GM18519 (cell line): ENCODE results near the gene SPAG4.

Source experiments
- ATAC-seq: cut with Tn5 transposase; IDR thresholded peaks from one replicate; pipeline ENCODE4 v1.9.1; 2021; ENCODE audit warnings: mild to moderate bottlenecking, moderate library complexity; ENCODE audit not compliant: unreplicated experiment, low FRiP score

SPAG4 gene, protein sequence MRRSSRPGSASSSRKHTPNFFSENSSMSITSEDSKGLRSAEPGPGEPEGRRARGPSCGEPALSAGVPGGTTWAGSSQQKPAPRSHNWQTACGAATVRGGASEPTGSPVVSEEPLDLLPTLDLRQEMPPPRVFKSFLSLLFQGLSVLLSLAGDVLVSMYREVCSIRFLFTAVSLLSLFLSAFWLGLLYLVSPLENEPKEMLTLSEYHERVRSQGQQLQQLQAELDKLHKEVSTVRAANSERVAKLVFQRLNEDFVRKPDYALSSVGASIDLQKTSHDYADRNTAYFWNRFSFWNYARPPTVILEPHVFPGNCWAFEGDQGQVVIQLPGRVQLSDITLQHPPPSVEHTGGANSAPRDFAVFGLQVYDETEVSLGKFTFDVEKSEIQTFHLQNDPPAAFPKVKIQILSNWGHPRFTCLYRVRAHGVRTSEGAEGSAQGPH

DNA sequence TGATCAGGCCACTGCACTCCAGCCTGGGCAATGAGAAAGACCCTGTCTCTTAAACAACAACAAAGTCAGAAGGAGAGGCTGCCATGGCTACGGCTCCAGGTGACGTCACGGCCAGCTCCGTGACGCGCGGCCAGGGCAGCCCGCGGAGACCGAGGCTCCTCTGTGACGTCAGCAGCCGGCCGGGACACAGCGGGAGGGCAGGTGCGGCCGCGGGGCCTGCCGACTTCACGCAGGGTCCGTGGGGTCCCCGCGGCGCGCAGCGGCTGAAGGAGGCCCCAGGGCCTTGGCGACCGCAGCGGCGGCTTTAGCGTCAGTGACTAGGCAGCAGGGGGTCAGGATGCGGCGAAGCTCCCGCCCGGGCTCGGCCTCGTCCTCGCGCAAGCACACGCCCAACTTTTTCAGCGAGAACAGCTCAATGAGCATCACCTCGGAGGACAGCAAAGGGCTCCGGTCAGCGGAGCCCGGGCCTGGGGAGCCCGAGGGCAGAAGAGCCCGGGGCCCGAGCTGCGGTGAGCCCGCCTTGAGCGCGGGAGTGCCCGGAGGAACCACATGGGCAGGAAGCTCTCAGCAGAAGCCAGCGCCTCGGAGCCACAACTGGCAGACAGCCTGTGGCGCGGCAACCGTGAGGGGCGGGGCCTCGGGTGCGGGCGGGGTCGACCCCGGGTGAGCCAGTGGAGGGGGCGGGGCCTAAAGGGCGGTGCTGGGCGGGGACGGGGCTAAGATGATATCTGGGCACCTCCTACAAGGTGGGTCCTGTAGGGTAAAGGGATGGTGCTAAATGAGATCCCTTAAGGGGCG, at the start of gene SPAG4:
Gene SPAG4 (plus strand): TSS at position 163 of the 798 bp plus-strand sequence. CDS start 175 bp downstream, at position 338.
- ATAC-seq: peak; percentile 67

DNA sequence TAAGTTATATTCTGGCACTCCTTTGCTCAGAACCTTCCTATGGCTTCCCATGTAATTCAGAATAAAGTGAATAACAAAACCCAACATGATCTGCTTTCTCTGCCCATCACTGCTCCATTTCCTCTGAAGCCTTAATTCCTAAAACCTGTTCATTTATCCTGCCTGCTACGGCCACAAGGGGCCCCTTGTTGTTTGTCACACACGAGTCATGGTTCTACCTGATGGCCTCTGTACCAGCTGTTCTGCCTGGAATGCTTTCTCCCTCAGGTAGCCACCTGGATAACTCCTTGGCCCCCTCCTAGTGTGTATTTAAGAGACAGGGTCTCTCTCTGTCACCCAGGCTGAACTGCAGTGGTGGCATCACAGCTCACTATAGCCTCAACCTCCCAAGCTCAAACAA, 47.0 kb upstream of the SPAG4 start:
- no peak for ATAC-seq

DNA sequence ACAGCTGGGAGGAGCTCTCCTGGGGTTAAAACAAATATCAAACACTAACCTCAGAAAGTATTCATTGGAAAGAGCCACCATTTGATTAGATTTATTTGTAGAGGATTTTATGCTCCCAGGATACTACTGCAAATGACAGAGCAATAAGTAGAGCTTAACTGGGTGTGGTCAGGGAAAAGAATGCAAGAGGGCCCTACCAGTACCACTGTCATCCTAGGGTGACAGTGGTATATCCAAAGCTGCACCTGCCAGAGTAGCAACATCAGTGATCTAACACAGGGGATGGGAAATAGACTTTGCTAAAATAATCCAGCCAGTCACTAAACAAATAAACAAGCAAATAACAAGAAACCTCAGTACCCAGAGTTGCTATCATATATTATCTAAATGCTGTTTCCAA, 44.1 kb upstream of the SPAG4 start:
- ATAC-seq: no peak

DNA sequence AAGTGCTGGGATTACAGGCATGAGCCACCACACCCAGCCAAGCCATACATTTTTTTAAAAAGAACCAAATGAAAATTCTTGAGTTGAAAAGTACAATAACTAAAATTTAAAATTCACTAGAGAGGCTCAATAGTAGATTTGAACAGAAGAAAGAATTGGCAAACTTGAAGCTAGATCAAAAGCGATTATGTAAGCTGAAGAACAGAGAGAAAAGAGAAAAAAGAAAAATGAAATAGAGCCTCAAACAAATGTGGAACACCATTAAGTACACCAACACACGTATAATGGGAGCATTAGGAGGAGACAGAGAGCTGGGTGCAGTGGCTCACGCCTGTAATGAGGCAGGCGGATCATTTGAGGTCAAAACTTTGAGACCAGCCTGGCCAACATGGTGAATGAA, 42.8 kb upstream of the SPAG4 start:
- ATAC-seq: no peak

DNA sequence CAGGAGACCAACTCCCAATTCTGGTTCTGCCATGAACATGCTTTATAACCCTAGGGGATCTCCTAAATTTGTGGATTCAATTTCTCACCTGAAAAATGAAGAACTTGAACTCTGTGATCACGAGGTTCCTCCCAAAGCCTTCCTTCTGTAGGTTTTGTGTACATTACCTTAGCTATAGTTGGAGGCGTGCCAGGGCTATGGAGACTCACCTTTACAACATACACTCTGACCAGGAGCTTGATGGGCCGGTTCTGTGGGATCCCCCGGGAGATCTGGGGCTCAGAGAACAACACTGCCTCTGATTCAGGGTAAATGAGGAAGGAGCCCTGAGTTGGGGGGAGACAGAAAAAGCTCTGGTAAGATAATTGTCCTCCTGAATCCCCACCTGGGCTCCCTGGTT, 39.7 kb upstream of the SPAG4 start:
- no peak for ATAC-seq

DNA sequence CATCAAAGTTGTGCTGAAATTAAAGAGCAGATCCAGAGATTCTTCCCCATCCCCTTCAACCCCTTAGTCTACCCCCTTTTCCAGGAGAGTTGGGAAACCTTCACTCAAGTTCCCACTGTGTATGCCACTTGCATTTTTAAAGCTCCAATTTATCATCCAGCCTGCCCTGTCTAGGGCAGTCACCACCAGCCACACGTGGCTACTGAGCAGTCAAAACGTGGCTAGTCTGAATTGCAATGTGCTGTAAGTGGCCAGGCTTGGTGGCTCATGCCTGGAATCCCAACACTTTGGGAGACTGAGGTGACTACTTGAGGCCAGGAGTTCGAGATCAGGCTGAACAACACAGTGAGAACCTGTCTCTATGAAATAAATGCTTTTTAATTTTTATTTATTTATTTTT, 38.8 kb upstream of the SPAG4 start:
- no peak for ATAC-seq

DNA sequence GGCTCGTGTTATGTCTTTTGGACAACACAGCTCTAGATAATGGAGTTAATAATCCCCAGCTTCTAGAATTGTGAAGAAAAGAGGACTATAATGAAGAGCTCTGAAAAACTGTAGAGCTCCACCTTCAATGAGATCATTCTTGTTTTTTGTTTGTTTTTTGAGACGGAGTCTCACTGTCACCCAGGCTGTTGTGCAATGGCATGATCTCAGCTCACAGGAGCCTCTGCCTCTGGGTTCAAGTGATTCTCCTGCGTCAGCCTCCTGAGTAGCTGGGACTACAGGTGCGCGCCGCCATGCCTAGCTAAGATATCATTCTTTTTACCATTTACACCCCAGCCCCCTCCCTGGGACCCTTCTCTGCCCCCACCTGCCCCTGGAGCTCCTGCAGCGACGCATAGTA, 37.2 kb upstream of the SPAG4 start:
- no peak for ATAC-seq

DNA sequence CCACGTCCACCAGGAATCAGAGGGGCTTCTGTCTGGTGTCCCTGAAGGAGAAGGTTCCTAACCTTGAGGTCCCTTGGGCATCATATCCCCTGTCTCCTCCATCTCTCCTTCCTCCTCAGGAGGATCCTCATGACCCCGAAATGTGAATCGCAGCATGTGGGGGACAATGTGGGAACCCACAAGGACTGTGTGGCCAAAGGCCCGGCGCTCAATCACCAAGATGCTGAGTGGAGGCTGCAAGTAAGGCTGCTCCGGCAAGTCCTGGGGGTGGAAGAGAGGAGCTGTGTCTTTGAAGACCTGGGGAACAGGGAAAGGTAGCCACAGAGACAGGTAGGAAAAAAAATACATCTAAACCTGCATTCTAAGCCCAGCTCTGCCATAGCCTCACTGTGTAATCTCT, 36.4 kb upstream of the SPAG4 start:
- no peak for ATAC-seq

DNA sequence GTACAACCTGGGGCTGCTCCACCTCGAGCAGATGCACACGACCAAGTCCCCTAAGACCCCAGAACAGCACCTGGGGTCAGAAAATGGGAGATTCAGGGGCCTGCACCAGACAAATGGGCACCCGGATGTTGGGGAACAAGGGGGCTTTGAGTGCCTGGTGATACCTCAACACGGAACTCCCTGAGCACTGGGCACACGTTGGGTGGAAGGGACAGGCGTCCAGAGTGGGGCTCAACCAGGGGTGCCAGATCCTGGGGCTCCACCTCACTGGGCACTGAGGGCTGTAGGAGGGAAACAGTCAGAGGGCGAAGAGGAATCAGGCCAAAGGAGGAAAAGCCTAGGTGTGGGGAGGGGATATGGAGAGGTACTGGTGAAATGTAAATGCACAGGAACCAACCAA, 33.5 kb upstream of the SPAG4 start:
- no peak for ATAC-seq

DNA sequence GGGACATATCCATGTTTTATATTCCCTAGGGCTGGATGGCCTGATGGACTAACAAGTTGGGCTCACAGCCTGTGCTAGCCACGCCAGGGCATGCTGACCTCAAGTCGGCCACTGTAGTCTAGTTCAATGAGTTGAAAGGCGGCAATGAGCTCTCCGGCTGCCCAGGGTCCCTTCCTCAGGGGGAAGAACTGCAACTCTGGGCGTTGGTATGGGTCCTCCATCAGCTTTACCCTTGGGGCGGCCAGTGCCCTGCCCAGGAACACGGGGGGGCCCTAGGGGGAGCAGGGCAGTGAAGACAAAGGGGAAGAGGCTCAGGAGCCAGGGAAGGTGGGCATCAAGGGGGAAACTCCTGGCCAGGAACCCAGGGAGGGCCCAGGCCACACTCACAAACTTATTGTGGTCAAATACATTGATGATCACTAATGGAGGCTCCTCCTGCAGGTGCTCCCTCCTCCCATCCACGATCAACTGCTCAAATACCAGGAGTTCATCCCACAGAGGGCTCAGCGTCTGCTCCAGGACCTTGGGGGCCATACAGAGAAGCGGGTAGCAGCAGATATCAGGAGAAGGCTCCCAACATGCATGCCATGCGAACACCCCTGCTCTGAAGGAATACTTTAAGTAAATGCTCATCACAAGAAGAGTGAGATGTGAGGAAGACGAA, 32.8 kb upstream of the SPAG4 start:
- no peak for ATAC-seq

DNA sequence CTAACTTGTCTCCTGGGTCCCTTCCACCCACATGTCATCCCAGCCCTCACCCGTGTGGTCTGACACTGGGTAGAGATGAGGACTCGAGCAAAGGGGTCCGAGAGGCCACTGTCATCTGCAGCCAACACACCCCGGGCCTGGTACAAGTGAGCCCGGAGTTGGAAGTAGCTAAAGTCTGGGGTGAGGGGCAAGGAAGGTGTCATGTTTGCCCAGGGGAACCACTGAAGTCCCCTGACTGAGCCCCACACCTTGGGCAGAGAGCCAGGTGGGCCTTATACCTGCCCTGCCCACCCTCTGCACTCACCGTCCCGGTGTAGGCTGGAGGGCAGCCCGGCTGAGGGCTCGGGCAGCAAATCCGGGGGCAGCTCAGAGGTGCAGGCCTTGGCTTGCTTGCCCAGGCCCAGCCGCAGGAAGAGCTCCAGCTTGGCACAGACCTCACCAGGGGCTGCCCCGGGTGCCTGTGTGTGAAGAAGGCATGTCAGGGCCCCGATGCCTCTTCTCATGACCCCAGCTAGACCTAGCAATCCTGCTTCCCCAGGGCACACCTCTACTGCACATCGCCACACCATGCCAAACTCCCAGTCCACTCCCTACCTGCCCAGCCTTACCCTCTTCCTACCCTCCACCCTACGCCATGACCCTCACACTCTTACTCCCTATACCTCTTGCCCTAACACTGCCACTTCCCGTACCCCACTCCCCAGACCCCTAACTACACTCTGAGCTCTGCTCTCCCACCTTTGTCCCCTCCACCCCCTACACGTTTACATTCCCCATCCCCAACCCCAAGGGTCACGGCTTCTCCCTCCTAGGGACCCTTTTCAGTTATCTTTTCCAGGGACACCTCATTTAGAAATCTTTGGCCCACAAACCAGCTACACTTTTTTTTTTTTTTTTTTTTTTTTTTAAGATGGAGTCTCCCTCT, 31.7 kb upstream of the SPAG4 start:
- ATAC-seq: no peak

DNA sequence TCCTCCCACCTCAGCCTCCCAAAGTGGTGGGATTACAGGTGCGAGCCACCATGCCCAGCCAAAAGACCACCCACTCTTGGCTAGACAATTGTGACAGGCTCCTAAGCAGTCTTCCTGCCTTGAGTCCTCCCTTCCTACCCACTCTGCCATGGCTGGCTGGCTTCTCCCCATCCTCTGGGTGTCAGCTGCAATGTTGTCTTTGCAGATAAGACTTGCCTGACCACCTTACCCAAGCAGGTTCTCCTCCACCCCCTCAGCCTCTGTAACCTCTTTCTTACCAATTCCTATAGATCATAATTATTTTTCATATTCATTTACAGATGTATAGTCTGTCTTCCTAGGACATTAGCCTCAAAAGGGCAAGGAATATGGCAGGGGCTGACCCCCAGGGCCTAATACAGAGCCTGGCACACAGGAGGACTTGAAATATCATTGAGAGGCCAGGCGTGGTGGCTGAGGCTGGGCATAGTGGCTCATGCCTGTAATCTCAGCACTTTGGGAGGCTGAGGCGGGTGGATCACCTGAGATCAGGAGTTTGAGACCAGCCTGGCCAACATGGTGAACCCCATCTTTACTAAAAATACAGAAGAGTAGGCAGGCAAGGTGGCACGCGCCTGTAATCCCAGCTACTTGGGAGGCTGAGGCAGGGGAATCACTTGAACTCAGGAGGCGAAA, 28.7 kb upstream of the SPAG4 start:
- ATAC-seq: no peak

DNA sequence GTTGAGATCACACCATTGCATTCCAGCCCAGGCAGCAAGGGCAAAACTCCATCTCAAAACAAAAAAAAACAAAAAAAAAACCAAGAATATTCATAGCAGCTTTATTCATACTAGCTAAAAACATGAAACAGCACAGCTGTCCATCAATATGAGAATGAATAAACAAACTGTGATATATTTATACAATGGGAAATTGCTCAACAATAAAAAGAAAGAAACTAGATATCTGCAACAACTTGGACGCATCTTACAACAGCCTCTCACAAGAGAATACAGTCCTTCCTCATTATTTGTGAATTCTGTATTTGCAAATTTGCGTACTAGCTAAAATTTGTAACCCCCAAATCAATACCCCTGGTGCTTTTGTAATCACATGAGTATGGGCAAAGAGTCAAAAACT, 28.2 kb upstream of the SPAG4 start:
- ATAC-seq: no peak

DNA sequence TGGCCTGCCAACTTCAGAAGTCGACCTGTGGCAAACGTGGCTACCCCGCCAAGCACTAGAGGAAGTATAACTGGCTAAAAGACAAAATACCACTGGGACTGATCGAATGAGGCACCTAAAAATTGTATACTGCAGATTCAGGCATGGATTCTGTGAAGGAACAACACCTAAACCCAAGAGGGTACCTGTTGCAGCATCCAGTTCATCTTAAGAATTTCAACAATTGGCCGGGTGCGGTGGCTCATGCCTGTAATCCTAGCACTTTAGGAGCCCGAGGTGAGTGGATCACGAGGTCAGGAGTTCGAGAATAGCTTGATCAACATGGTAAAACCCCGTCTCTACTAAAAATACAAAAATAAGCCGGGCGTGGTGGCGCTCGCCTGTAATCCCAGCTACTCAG, 27.2 kb upstream of the SPAG4 start:
- ATAC-seq: no peak

DNA sequence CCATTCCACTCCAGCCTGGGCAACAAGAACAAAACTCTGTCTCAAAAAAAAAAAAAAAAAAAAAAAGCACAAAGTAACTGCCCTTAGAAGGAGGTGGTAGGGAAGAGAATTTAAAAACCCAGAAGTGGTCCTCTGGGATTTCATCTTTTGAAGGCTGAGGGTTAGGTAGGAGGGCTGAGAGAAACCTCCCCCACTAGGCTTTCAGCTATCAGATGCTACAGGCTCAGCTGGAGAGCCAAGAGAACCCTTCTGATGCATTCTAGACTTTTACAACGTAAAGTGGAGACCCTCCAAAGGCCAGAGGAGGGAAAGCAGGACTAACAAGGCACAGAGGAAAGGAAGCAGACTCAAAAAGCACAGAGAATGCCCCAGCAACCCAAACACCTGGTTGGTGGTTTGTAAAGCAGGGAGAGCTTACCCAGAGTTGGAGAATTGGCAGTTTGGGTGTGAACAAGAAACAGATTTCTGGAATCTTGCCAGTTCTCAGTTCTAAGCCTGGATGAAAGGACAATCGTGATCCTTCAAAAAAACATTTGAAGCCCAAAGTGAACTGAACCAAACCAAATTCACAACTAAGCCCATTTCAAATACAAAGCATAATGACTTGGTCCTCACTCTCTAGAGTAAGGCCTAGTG, 23.2 kb upstream of the SPAG4 start:
- no peak for ATAC-seq

DNA sequence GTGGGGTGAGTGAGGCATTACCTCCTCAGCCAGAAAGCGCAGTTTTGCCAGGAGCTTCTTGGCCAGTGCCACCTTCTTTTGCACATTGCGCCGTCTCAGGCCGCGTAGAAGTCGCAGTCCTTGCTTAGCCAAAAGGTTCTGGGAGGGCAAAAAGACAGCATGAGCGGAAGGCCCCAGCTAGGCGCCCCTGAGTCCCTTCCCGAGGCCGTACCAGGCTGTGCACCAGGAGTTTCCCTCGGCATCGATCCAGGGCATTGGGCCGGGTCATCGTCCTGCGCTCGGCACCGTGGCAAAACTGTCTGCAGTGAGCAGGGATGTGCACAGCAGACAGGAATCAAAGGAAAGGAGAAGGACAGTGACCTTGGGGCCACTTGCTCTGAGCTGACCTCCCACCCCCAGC, 20.2 kb upstream of the SPAG4 start:
- ATAC-seq: no peak

DNA sequence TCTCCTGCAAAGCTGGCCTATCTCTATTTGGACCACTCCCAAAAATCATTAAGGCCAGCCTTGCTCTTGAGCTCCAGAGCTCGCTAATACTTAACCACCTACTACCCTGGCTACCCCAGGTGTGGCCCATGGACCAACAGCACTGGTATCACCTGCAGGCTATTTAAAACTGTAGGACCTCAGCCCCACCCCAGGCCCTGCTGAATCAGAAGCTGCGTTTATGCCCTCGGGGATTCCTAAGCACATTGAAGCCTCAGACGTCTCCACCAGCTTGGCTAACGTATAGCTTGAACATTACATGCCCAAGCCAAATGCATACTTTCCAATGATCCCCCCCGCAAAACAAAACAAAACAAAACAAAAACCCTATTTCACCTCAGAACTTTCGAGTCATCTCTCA, 19.7 kb upstream of the SPAG4 start:
- ATAC-seq: no peak

DNA sequence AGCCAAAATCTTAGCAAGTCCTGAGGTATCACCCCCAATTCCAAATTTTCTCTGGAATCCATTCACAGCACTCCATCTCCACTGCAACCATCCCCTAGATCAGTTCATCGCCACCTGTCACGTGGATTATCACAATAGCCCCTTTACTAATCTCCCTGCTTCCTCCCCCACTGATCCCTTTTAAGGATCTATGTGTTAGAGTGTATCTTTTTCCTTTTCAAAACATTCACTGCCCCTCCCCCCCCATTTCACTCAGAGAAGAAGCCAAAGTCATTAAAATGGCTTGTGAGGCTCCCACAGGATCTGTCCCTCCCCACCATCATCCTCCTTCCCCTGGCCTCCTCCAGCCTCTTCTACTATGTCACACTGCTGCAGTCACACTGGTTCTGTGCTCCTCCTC, 18.4 kb upstream of the SPAG4 start:
- ATAC-seq: no peak

DNA sequence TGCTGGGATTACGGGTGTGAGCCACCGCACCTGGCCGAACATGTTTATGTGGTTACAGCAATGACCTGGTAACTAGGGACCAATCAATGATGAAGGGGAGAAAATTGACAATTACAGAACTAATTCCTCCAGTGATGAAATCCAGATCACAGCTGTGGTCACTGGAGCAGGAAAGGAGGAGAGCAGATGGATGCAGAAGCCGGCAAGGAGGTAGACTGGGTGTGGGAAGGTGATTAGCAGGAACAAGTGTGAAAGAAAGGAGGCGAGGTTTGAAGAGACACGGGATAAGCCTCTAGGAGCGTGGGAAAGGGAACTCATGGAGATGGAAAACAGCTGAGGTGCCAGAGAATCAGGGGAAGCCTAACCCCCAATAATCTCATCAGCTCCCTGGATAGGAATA, 17.2 kb upstream of the SPAG4 start:
- no peak for ATAC-seq
